GM19099 (cell line): ENCODE data around the gene KCTD3.

Experiments
- POLR2A ChIP-seq: IDR thresholded peaks from 3 replicates; pipeline ENCODE4 v1.6.1; 2011; ENCODE audit warnings: low read depth; ENCODE audit not compliant: insufficient read length; ENCODE audit errors: extremely low read depth

KCTD3 gene

DNA sequence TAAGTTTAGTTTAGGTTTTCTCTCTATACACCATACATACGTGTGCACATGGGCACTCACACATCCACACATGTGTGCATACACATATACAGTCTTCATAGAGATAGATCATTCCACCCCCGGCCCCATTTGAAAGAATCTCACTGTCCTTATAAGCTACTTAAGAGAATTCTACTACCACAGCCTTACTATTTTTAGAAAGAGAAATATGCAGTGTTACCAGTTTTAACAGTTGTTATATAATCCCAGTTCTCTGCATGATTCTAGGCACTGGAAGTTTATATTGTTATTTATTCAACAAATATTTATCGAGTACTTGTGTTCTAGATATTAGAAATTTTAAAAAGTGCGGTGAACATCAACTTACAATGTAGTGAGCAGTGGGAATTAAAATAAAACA, 41.5 kb downstream of the KCTD3 start:
- no peak for TF ChIP-seq POLR2A

DNA sequence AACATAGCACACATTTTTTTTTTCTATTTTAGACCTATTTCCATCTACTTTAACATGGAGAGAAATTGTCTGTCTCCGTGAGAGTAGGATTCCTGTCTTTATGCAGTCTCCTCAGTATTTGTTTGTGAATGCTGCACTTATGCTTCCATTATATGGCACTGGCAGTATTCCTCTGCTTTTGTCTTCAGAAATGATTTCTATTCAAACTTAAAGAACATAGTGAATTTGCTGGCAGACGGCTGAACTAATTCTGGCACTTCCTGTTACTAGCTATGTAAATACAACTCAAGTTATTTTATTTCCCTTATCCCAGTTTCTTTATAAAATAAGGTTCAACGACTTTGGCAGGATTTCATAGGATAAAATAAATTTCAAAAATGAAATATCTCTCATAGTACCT, 45.3 kb downstream of the KCTD3 start:
- no peak for TF ChIP-seq POLR2A

DNA sequence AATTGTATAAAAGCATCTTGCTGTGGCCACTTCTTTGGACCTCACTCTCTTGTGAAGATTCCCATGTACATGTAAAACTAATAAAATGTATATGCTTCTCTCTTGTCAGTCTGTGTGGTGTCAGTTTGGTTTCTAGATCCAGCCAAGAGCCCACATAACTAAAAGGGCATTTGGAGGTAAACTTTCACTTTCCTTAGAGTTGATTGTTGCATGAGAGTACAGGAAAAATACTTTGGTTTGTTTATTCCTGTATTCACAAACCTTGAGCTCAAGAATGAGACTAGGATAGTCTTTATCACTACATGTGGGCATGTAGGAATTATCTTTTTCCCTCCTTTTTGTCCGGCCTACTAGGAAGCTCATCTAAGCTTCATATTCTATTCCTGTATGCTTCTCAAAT, 50.9 kb downstream of the KCTD3 start:
- no peak for TF ChIP-seq POLR2A

DNA sequence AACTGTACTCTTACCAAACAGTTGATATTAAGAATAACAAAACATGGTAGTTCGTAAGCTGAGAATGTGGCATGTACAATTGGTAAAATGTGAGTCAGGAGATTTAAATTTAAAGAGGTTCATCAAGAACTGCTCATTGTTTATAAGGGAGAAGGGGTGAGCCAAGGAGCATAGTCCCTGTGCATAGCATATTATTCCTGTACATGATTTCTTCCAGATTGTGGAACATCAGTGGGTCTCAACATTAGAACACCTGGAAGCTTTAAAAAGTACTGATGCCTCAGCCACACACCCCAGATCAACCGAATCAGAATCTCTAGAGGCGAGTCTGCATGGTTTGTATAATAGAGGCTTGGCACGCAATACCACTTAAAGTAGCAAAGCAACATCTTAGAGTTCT, 56.1 kb downstream of the KCTD3 start:
- no peak for TF ChIP-seq POLR2A

DNA sequence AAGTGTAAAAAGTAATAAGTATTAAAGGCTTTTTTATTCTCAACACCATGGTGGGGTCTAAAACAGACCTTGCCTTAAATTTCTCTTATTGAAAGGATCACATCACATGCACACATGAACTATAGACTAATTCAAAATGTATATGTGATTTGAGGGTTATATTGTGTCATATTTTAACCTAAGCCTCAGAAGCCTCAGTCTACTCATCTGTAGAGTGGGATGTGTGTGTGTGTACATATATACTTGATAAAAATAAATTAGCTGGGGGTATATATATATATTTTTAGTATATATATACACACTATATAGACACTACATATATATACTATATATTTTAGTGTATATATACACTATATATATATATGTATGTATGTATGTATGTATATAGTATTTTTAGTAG, 58.8 kb downstream of the KCTD3 start:
- no peak for TF ChIP-seq POLR2A

DNA sequence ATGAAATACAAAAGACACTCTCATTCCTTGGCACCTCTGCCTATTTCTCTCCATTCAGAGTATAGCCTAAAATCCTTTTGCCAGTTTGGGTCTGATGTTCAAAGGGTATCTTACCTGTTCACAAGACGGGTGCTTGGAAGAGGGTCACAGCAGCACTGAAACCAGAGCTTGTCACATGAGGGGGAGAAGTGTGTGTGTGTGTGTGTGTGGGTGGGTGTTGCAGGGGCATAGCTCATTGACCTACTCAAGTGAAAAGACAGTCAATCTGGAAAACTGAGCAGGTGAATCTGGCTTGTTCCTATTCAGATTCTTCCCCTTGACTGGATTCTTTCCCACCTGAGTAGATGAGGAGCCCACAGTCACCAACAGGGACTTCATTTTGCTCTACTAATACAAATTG, 63.9 kb downstream of the KCTD3 start:
- no peak for TF ChIP-seq POLR2A

DNA sequence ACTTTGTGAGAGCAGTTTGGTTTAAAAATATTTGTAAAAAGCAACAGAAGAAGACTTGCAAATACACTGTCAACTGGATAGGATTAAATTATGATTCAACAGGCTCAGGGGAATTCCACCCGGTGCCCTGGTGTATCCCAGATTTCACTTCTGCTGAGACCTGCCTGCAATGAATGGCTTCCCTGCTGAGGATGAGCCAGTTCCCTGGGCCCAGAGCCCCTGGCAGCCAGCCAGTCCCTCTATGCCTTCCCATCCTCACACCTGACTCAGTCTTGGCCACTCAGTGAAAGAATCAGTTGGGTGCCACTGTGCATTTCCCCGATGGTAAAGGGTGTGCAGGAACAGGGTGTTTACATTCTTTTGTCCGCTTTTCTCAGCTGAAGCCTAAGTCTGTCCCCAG, 64.4 kb downstream of the KCTD3 start:
- no peak for TF ChIP-seq POLR2A

DNA sequence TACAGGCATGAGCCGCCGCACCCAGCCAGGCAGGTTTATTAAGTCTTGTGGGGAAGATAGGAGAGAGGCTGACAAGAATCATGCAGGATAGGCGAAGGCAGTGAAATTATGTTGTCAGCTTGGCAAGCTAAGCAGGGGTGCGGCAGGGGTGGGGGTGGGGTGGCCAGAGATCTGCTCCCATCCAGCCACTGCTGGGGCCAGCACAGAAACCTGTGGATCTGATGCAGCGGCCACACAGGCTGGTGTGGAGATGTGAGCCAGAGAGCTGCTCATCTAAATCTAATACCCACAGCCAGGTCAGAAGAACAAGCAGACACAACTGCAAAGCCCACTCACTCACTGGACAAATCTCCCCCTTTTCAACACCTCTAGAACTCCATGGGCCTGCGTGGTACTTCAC, 68.7 kb downstream of the KCTD3 start:
- TF ChIP-seq POLR2A = no peak

DNA sequence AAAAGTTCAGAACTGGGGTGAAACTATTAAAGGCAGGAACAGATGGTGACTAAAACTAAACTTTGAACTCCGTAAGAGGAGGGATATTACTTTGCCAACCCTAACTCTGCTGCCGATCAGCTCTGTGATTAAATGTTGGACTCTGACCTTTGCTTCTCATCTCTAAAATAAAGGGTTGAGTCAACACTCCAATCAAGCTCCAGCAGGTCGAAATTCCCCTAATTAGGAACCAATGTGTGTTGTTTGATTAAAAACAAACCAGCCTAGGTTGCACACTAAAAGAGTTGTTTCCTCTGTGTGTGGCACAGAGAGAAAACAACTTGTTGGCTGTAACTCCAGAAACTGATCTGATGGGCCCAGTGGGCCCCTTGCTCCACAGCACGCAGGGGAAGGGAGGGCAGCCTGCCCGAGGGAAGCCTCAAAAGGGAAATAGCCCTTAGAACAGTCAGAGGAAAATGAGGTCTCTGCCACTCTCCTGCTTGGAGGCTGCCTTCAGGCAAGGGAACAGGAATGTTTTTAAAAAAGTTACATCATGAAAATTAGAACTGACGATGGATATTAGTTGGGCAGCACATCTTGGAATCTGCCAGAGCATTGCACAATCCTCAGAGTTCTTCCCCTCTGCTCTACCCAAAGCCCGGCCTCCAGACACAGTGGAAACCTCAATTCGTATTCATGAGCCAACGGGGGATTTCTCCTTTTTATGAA, 69.3 kb downstream of the KCTD3 start:
- no peak for TF ChIP-seq POLR2A

DNA sequence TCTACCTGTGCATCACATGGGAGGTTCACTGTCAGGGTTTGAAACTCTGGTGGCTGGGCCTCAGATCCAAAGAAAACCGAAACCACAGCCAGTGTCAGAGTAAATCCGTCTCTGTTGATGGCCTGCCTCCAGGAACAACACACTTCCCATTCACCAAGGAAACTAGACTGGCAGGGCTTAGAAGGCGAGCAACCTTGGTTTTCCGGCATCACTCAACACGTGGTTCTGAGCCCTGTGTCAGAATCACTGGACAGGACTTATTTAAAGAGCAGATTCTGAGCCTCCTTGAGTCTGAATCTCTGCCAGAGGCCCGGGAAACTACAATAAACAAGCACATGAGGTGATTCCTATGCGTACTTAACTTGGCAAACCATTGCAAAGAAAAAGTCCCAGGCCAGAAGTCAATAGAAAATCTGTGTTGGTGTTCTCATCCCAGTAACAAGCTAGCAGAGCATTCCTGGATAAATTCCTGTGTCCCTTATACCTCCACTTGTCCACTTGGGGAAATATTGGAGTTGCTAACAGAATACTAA, 70.0 kb downstream of the KCTD3 start:
- TF ChIP-seq POLR2A = no peak

DNA sequence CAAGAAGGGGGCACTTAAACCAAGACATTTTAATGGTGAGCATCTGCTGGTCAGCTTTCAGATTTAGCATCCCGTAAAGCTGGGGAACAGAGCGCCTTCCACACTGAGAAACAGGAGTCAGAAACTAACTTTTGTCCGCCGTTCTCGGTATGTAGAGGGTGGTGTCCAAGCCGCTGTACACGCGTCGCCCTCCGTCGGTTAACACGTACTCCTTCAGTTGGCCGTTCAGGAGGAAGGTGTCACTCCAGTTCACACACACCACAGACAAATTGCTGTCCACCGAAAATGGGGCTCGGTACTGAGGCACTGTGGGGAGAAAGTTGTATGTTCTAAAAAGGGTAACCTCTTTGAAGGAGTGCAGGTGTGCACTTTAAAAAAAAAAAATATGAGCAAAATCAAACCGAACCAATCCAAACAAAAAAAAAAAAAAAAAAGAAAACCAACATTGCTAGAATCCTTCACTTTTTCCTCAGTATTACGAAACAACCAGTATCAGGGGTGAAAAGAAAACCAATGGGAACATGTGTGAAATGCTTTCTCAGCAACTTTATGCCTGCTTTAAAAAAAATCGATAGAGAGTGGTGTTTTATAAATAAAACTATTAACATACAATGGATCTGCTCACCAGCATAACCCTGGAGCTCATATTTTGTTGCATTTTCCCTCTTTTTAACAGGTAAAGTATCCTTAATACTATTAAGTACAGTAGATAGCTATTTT, 73.5 kb downstream of the KCTD3 start:
- no peak for TF ChIP-seq POLR2A

DNA sequence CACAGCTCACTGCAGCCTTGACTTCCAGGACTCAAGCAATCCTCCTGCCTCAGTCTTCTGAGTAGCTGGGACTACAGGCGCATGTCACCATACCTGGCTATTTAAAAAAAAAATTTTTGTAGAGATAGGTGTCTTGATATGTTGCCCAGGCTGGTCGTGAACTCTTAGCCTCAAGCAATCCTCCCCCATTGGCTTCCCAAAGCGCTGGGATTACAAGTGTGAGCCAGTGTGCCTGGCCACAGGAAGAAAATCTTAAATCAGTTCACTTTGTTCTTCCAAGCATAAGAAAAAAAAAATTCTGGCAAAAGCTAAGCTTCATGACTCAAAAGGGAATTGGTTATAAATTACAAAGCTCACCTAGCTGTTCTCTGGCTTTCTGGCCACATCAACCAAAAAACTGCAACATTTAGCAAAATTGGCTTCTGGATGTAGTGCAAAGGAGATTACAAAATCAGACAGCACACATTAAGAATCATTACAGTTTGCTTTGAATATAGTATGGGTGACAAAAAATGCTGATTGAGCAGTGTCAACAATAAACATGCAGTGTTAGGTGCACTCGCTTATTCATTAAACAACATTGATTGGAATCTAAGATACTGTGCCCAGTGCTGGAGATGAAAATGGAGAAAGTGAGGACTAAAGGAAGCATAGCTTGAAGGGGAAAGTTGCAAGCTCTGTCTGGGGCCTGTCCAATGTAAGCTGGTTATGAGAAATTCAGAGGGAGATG, 76.7 kb downstream of the KCTD3 start:
- TF ChIP-seq POLR2A = no peak

DNA sequence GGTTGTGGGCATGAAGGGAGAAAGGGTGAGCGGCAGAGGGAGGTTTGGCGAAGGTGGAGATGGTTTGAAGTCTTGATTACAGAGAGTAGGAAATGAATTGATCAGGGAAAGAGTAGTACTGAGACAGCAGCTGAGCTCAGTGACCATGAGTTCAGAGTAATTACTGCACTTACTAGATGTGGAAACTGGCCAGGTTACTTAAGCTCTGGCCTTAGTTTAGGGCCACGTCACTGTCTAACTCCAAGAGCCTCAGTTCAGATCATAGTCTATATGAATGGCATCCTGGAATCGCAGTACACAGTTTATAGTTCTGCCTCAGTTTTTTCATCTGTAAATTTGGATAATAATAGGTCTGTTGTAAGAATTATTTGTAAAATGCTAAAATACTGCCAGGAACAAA, 78.1 kb downstream of the KCTD3 start:
- no peak for TF ChIP-seq POLR2A

DNA sequence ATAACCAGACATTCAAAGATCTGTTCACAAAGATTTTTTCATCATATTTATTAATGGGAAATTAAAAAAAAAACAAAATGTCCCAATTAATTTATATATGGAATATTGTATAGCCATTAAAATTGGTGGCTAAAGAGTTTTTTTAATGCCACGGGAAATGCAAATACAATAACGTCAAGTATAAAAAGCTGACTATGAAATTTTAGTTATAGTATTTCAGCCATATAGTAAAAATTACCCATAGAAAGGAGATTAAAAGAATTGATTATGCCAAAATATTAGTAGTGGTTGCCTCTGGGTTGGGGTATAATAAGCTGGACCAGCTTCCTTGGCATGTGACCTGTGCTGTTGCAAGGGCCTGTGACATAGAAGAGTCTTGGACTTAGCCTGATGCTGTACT, 78.8 kb downstream of the KCTD3 start:
- TF ChIP-seq POLR2A = no peak

DNA sequence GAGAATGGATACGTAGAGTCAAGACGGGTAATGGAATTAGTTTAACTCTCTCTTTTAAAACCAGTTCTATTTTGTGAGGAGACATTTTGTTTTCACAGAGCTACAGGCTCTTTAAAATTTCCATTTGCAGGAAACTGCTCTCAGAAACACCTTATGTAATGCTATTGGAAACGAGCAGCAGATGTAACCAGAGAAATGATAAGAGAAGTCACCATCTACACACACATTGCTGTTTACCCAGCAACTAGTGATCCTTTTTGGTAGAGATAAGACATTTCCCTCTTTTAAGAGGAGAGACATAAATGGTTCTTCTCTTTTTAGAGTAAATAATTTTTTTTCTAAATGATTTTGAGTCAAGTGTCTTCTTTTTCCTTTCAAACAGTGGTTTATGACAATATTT, 80.6 kb downstream of the KCTD3 start:
- TF ChIP-seq POLR2A = no peak

DNA sequence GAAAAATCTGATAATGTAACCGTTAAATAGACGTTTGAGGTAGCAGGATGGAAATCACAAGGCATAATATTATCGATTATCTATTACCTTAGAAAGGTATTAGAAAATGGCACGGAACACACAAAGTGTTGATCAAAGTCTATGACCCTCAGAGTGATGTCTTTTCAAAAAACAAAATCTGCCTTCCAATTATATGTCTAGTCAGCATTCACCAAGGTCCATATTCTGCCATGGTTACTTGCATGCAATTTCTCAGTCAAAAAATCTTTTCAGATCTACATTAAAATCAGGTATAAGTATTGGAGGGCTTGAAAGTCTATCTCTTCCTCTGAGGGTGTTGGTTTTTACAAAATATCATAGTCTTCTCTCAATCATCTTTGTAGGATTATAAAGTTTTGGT, 81.9 kb downstream of the KCTD3 start:
- no peak for TF ChIP-seq POLR2A

DNA sequence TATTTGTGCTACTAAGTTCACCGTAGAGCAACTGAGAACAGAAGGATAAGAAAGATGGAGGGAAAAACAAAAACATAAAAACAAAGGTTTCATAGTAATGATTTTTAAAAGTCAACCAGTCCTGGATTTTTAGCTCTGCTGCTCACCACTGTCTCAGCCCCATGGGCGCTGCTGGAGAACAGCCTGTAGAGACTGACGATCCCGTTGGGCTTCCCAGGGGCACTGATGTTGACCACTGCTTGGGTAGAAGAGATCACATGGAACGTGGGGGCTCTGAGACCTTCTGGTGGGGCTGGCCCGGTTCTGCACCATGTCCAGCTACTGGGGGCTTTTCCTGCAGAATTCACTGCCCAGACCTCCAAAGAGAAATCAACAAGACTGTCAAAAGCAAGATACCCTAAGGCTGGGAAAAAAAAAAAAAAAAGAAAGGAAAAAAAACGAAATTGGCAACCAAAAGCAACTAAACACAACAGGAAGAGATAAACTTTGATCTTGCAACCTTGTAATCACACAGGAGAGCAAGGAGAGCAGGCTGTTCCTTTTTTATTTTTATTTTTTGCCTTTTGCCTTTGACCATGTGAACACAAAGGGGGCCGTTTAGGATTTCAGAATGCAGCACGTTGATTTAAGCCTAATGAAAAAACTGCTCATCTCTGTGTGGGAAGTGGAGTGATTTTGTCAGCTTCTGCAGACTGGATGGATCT, 83.5 kb downstream of the KCTD3 start:
- TF ChIP-seq POLR2A = no peak
